Hematopoietic multipotent progenitor cell treated with erythropoietin and hydrocortisone succinate and interleukin-3 and kit ligand, for 6 days (in vitro differentiated cells): ENCODE results near the gene CNNM2.
"Not testable (repeated sequence)": the region's sequence is repeated elsewhere in the genome, so short reads cannot be mapped to it uniquely, and the experiment has no call there.

ENCODE experiments used
- DNase-seq: peaks from one replicate; pipeline ENCODE4 v3.0.0-alpha.2; 2015

Gene CNNM2

DNA sequence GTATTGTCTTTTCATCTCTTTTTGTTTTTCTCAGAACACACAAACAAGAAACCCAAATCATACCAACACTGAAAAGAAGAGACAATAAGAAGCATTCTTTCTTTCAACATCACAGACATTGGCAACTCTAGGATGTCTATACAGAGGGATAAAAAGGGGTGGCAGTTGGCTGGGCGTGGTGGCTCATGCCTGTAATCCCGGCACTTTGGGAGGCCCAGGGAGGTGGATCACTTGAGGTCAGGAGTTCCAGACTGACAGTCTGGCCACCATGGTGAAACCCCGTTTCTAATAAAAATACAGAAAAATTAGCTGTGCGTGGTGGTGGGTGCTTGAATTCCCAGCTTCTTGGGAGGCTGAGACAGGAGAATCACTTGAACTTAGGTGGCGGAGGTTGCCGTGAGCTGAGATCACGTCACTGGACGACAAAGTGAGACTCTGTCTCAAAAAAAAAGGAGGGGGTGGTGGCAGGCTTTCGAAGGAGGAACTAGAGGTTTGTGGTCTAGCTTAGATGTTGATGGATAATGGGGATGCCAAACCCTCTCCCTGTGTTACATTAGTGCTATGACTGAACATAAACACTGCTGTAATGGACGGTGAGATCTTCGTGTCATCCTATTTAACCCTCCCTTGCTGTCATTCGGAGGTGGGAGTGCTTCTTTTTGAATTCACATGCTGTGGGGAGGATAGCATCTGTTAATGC lies 9.4 kb downstream of the CNNM2 start:
- DNase-seq = peak; percentile 91

DNA sequence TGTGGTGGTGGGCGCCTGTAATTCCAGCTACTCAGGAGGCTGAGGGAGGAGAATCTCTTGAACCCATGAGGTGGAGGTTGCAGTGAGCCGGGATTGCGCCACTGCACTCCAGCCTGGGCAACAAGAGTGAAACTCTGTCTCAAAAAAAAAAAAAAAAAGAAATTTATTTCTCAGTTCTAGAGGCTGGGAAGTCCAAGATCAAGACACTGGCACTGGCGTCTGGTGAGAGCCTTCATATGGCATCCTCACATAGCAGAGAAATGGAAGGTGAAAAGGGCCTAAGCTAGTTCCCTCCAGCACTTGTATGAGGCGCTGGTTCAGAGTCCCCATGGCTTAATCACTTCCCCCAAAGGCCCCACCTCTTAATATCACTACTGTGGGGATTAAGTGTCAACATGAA lies 10.3 kb downstream of the CNNM2 start:
- DNase-seq = not testable (repeated sequence)

DNA sequence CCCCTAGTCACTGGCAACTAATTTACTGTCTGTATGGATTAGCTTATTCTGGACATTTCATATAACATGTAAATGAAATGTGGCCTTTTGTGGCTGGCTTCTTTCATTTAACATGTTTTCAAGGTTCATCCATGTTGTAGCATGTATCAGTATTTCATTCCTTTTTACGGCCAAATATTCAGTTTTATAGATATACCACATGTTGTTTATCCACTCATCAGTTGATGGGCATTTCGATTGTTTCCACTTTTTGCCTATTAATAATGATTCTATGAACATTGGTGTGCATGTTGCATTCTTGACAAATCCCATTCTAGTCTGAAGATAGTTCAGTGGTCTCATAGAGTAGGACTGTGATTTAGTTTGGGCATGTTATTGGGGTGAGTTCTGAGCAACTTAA lies 12.6 kb downstream of the CNNM2 start:
- no peak for DNase-seq

DNA sequence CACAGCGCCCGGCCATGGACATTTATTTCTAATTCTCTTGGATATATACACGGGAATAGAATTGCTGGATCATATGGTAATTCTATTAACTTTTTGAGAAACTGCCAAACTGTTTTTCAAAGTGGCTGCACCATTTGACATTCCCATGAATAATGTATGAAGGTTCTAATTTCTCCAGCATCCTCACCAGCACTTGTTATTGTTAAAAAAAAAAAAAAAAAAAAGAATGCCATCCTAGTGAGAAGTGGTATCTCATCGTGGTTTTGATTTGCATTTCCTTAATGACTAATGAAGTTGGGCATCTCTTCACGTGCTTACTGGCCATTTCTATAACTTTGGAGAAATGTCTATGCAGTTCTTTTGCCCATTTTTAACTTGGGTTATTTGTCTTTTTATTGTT lies 13.5 kb downstream of the CNNM2 start:
- peak; percentile 30 for DNase-seq

DNA sequence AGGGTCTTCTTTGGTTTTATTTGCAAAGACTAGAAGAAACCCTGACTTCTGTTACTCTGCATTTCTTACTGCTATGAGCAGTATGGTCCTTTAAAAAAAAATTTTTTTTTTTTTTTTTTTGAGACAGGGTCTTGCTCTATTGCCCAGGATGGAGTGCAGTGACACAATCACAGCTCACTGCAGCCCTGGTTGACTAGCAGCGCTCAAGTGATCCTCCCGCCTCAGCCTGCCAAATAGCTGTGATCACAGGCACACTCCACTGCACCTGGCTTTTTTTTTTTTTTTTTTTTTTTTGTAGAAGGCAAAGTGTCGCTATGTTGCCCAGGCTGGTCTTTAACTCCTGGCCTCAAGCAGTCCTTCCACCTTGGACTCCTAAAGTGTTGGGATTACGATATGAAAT lies 17.4 kb downstream of the CNNM2 start:
- no peak for DNase-seq

DNA sequence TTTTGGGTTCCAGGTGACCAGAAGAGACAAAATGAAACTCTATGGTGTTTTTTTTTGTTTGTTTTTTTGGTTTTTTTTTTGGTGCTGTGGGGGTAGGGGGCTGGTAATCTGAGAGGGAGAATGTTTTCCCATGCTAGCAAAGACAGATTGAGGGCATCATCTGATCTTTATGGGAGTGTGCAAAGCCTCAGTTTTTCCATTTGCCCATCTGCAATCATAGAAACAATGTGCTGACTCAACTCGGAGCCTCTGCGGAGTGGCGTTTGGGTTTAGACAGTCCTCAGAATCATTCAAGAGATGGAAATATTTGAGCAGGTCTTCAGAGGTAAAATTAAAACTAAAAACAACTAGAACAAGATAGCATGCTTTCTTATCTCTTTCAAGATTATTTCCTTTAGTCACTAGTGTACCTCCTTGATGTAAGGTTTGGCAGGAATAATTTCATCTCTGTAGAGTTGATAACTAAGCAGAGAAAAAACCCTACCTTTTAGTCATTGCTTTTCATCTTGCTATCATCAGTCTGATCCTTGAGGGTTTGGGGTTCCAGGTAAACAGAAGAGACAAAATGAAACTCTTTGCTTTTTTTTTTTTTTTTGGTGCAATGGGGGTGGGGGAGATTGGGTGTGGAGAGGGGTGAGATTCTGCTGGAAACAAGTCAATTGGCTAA lies 18.0 kb downstream of the CNNM2 start:
- no peak for DNase-seq

DNA sequence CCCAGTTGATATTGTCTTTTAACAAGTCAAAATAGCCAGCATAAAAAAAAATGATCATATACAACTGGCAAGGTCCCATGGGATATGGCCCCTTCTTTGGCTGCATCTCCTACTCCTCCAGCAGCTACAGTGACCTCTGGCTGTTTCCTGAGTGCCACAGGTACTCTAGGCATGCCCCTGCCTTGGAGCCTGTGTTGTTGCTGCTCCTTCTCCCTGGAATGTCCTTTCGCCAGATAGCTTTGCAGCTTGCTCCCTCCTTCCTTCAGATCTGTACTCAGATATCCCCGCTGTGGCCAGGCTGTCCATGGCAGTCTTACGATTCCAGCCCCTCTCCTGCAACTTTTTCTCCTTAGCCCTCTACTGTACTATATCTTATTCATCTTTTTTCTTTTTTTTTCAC lies 23.3 kb downstream of the CNNM2 start:
- DNase-seq = no peak

DNA sequence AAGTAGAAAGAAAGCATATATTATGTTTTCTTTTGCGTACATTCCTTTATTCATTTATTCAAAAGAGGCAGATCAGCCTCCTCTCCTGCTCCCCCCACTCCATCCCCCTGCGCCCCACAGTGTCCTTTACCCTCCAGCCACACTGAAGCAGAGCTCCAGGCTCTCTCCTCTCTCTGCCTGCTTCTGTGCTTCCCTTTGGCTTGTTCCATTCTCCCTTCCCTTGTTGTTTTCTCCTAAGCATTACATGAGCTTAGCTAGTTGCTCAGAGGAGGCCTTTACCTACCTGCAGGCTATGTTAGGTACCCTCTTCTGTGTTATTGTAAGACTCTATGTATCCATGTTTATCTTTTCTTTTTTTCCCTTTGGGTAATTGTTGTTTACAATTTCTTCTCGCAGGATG lies 27.4 kb downstream of the CNNM2 start:
- no peak for DNase-seq

DNA sequence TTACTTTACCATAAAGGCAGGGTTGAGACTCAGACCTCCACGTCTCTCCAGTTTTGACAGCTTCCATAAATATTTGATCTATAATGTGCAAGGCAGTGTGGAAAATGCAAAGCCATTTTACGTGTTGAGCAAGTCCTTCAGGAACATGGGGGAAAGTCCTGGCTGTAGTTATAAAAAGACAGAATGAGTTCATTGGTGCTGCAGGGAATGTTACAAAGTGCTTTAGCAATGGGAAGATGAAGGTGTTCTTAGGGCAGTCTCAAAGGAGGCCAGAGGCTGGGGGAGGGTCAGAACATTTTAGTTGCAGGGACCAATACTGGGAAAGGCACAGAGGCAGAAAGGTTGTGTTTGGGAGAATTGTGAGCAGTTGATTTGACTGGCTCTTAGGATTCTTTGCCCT lies 27.9 kb downstream of the CNNM2 start:
- no peak for DNase-seq

DNA sequence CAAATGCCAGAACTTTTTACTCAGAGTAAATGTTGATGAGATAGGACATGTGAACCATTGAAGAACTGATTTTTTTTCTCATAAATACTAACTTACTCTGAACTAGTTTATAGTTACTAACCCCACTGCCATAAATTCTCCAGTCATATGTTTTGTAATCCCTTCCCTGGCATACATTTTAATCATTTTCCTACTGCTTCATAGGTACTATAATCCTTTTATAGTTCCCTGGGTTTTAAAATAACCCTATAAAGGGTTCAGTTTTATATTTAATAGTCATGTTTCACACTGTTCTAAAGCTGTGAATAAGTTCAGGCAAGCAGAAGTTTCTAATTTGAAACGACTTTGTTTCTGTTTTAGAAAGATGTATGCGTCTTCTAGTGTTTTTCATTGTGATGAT lies 28.9 kb downstream of the CNNM2 start:
- no peak for DNase-seq

DNA sequence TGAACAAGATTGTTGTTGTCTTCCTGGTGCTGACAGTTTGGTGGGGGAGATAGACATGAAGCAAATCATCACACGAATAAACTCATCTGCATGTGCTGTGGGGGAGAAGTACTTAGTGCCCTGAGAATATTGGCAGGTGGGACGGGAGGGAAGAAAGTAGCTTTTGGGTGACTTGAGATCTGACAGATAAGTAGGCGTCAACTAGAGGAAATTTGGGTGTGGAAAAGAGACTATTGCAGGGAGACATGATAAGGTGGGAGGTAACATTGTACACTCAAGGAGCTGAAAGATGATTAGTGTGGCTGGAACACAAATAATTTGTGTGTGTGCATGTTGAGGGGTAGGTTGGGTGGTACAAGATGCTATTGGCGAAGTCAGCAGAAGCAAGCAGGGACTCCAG lies 30.1 kb downstream of the CNNM2 start:
- peak; percentile 85 for DNase-seq

DNA sequence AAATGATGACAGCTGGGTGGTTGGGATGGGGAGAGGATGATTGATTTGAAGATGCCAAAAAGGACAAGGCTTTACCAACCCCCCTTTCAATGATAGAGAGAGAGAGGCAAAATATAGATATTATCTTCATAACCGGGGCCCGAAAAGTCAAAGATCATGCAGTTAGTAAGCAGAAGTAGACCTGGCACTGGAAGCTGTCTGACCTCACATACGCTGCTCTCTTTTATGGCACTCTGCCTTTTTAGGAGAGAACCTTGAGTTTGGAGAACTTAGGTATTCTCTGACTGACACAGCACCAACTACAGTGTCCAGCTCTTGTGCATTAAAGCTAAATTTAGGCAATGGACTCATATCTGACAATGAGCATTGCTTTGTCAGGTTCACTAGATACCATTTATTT lies 30.7 kb downstream of the CNNM2 start:
- peak; percentile 18 for DNase-seq

DNA sequence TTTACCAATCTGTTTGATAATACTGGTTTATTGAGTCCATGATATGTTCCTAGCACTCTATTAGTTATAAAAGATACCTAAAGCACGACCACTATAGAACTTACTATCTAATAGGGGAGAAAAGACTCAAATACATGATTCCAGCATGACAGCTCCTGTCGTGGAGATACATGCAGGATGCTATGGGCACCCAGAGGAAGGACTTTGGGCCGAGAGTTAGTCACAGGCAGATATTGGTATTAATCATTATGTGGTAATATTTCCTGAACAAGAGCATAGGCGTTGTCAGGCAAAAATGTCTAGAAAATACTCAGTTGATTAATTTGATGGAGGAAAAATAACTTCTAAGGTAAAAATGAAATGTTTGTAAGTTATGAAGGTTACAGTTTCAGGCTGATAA lies 31.8 kb downstream of the CNNM2 start:
- DNase-seq = no peak

DNA sequence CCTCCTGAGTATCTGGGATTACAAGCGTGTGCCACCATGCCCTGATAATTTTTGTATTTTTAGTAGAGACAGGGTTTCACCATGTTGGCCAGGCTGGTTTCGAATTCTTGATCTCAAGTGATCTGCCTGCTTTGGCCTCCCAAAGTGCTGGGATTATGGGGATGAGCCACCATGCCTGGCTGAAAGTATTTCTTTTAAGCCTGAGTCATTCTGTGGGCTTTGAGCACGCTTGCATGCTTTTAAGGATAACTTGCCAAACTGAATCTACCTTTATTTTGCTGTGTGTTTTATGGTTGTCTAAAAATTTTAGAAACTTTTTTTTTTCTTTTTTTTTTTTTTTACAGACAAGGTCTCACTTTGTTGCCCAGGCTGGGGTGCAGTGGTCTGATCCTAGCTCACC lies 33.2 kb downstream of the CNNM2 start:
- DNase-seq = no peak

DNA sequence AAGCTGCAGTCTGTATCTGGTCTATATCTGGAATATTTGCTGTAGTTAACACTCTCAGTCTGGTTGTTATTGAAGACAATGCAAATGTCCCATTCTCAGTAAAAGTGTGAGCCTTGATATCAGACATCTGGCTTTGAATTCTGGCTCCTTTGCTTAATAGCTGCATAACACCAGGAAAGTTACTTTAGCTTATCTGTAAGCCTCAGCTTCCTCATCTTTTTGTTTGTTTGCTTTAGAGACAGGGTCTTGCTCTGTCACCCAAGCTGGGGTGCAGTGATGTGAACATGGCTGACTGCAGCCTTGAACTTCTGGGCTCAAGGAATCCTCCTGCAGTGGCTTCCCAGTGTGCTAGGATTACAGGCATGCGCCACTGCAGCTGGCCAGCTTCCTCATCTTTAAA lies 41.3 kb downstream of the CNNM2 start:
- DNase-seq = peak; percentile 67

DNA sequence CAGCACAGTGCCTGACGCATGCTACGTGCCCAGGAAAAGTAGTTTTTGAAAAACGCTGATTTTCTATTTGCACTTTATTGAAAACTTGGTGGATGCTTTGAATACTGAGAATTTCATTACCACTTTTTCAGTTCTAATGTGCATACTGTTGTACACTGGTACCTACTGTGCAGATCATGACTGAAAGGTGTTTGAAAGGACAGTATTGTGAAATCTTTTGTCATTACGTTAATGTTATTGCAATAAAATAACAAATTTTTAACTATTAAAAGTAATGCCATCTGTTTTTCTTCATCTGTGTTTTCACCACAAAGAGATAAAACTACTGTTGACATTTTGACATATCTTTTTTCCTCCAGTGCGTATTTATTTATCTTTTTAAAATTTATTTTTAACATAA lies 42.1 kb downstream of the CNNM2 start:
- DNase-seq = no peak

DNA sequence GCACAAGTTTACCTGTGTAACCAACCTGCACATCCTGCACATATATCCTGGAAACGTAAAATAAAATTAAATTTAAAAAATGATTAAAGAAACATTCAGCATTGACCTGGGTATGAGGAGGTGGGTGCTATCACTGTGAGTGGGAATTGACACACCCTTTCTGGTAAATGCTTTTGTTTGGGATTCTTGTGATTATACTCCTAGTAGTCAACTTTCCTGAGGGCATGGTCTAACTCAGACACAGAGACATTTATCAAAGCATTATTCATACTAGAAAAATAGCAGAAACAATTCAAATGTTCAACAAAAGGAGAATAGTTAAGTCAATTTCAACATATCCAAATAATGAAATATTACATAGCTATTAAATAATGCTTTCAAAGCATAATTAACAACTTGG lies 44.2 kb downstream of the CNNM2 start:
- no peak for DNase-seq

DNA sequence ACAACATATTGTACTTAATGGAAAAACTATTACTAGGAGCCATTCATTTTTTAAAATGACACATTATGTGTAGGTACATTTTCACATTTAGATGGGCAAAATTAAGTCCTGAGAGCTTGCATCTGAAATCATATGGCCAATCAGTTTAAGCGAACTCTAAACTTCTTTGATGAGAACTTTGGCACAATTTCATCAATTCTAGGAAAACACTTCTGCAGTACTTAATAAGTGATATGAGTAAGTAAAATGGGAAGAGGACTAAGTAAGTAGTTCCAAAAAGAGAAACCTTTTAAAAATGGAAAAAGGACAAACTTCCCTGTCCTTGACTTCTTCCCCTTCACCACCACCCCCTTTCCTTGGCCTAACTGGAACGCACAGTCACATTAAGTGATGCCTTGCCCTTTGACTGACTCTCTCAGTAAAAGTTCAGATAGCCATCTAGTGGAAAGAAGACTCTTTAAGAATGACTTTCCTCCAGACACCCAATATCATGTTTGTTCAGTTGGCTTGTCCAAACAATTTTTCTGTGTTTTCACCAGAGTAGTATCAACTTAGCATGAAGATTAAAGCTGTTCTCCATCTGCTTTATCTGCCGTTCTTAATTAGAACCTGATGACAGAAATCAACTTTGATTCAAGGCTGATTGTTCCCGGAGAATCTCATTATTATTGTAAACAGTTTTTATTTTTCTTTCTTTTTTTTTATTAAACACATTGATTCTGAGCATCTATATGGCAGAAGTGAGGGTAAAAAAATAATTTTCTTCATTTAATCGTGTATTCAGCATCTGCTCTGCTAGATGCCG lies 45.1 kb downstream of the CNNM2 start:
- peak; percentile 67 for DNase-seq

DNA sequence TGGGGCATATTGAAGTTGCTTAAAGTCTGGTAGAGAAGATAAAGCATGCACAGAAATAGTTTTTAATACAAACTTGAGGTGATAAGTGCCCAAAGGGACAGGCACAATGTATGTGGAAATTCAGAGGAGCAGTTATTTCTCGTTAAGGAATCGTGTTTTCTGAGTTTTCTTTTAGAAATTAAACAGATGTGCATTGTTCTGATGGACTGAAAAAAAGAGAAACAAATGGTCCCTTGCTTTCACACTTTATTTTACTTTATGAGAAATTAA lies 45.6 kb downstream of the CNNM2 start:
- peak; percentile 82 for DNase-seq

DNA sequence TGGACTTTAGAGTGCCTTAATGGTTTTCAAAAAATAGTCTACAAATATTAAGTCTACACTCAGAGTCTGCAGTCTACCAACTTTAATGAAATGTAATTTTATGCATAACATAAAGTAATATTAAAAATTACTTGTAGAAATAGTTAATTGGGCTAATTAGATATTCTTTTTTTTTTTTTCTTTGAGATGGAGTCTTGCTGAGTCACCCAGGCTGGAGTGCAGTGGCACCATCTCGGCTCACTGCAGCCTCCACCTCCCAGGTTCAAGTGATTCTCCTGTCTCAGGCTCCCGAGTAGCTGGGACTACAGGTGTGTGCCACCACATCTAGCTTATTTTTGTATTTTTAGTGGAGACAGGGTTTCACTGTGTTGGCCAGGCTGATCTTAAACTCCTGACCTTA lies 46.0 kb downstream of the CNNM2 start:
- DNase-seq = not testable (repeated sequence)

DNA sequence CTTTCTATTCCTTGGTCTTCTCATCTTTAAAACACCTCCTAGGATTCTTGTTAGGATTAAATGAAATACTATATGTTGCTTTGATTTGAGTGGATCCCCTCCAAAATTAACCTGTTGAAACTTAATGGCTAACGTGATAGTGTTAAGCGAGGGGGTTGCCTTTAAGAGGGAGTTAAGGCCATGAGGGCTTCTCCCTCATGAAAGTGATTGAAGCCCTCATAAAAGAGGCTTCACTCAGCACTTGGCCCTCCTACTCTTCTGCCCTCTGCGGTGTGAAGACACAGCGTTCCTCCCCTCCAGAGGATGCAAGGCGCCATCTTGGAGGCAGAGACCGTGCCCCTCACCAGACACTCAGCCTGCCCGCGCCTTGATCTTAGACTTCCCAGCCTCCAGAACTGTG lies 46.6 kb downstream of the CNNM2 start:
- DNase-seq = no peak

DNA sequence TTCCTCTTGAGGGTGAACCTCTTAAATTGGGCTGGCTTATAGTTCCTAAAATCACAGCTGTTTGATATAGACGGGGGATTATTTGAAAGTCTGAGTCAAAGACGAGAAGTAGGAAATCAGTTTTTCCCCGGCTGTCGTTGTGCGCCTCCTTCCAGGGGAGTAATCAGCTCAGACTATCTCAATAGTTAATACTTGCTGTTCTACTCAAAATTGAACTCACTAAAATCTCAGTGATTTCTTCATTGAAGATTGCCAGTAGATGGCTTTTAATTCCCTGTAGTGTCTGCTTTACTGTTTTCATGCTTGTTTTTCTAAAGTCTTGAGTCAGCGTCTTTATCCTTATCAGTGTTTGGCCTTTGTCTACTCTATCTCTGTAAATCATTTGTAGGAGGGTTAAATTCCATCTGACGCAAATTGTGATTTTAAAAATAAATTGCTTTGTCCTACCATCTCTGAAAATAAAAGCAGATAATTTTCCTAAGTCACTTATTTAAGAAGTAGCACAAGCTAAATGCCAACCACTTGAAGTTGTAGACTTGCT lies 47.3 kb downstream of the CNNM2 start:
- DNase-seq = no peak

DNA sequence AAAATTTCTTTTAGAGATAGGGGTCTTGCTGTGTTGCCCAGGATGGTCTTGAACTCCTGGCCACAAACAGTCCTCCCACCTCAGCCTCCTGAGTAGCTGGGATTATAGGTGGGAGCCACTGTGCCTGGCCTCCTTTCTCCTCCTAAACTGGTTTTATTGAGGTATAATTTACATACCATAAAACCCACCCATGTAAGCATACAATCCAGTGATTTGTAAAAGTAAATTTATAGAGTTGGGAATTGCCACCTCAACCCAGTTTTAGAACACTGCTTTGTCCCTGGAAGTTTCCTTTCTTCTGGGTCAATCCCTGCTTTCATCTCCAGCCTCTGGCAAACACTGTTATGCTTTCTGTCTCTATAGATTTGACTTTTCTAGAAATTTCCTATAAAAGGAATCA lies 49.0 kb downstream of the CNNM2 start:
- DNase-seq = no peak
